IMR-90 (cell line): ENCODE measurements around the gene PIK3C2B.

Experiments used
- BHLHE40 ChIP-seq: fragments of 150-350 bp; IDR thresholded peaks from 2 replicates; pipeline ENCODE4 v1.6.1; 2016; ENCODE audit warnings: mild to moderate bottlenecking, low read depth, low read length
- CTCF ChIP-seq: conservative IDR thresholded peaks from 2 replicates; pipeline ENCODE4 v1.5.1; 2012; ENCODE audit warnings: mild to moderate bottlenecking, low read depth, low read length, improper control_type of control experiment
- FOS ChIP-seq: fragments of 150-350 bp; IDR thresholded peaks from 2 replicates; pipeline ENCODE4 v1.6.1; 2016; ENCODE audit warnings: low read depth, low read length
- MAFK ChIP-seq: IDR thresholded peaks from 2 replicates; pipeline ENCODE4 v1.6.1; 2012; ENCODE audit warnings: low read depth, low read length, improper control_type of control experiment
- POLR2A ChIP-seq: IDR thresholded peaks from 2 replicates; pipeline ENCODE4 v1.6.1; 2012; ENCODE audit warnings: mild to moderate bottlenecking, low read depth, low read length
- RAD21 ChIP-seq: IDR thresholded peaks from 2 replicates; pipeline ENCODE4 v1.6.1; 2012; ENCODE audit warnings: low read length, improper control_type of control experiment
- RCOR1 ChIP-seq: IDR thresholded peaks from 2 replicates; pipeline ENCODE4 v1.6.1; 2012; ENCODE audit warnings: mild to moderate bottlenecking, low read length, improper control_type of control experiment; ENCODE audit not compliant: insufficient replicate concordance
- RFX5 ChIP-seq: IDR thresholded peaks from 2 replicates; pipeline ENCODE4 v1.8.0; 2012; ENCODE audit warnings: low read depth, mild to moderate bottlenecking, low read length, moderate library complexity

GRCh38 chr1:204447736-204448135 lies 46.9 kb downstream of the PIK3C2B start:
- TF ChIP-seq CTCF (no peak), POLR2A (no peak), RAD21 (no peak), MAFK (no peak), BHLHE40 (no peak), FOS (no peak), RCOR1 (no peak), RFX5 (no peak)
